ENCODE data around the gene CDH22. TPM values are rescaled to one million over a fixed set of nuclear protein-coding genes. Genes with fewer than 3 reads are reported as not detected.

Gene CDH22
- total and polyA plus RNA-seq, 9 of the 15 experiments (the other 6 are each of a cell fraction or from before 2014, with no cell fraction given): 0.07 to 0.08 TPM; not detected in 7

- CTCF ChIA-PET (ENCODE audit: low intra/inter-chr PET ratio): no interaction called here
- no peaks in the 10 kb centered on the region for H3K79me2 ChIP-seq (ENCODE audit: control insufficient read depth, insufficient read depth, low read length)
- intact Hi-C loops (cut with micrococcal nuclease): no loop called here
- POLR2A ChIA-PET: interaction anchor here (0.6 to 1.5 kb wide), 4 partner anchors 10 to 163 kb away, joined by 3 to 6 read pairs (median 3); no protein-coding TSS in a partner anchor
- no peak overlapping the region for H2AFZ ChIP-seq (ENCODE audit: low read depth, low read length)
- peaks cover 0 to 3% of the 10 kb centered on the region in 2 experiments; a peak in 2 of 5 replicates for H3K4me1 ChIP-seq (replicated peaks in 1 of 2; ENCODE audit: control insufficient read depth in 2 of 2, insufficient read depth in 2 of 2, low read length in 2 of 2)
- in situ Hi-C loops (cut with MboI): no loop called here
- no peak overlapping the region for H3K4me2 ChIP-seq (ENCODE audit: insufficient read depth, low read length)
- H3K36me3 ChIP-seq (ENCODE audit: control insufficient read depth, insufficient read depth, low read length): peaks cover 3% of the 10 kb centered on the region; the same call in 2 of the 3 replicates
- ATAC-seq (no peak), FAIRE-seq (no peak), DNase-seq (ENCODE audit: extremely low read depth in 1 of 4, low spot score in 3 of 4) (no peak)
- peaks cover 8% of the 10 kb centered on the region for H4K20me1 ChIP-seq (replicated peaks; ENCODE audit: control insufficient read depth, insufficient read depth, low read length)
- H3K27ac ChIP-seq (ENCODE audit: extremely low read depth, low read depth, low read length): no peak overlapping the region
- peaks cover 25 to 48% of the 10 kb centered on the region in 2 experiments; a peak in 4 of 5 replicates for H3K27me3 ChIP-seq (ENCODE audit: control insufficient read depth in 2 of 2, insufficient read depth in 2 of 2, low read length in 2 of 2)
- TF ChIP-seq ZKSCAN1 (IDR thresholded peaks at IDR 0.05; ENCODE audit: low read depth, low read length) (peak; percentile 73), MCM2 (IDR thresholded peaks at IDR 0.05; ENCODE audit: low read depth) (no peak), NFIC (IDR thresholded peaks at IDR 0.05) (0 out of 2 replicates have a peak, but pooled peaks have one; percentile 7)
- H3K9me1 ChIP-seq (ENCODE audit: control insufficient read depth, insufficient read depth, low read length): no peaks in the 10 kb centered on the region
- BruUV-seq (replicated peaks): no TSS peak
- no peak overlapping the region for H3K9ac ChIP-seq (ENCODE audit: insufficient read depth in 1 of 2, low read depth in 2 of 2, low read length in 2 of 2)
- WGBS (ENCODE audit: insufficient coverage, low coverage, missing lambda C conversion rate): 11% methylated on average over 16 of the region's 17 CpGs
- H3K4me3 ChIP-seq: no peak overlapping the region
- no peaks in the 10 kb centered on the region for H3K9me3 ChIP-seq (replicated peaks; ENCODE audit: control insufficient read depth, insufficient read depth, low read depth, low read length)
Measured at GRCh38 chr20:46342451-46343347, 34.4 kb upstream of the CDH22 start.

GRCh38 chr20:46342010-46342378, 33.7 kb upstream of the CDH22 start:
- no peaks in the 10 kb centered on the region for H3K9me3 ChIP-seq (replicated peaks; ENCODE audit: control insufficient read depth, insufficient read depth, low read depth, low read length)
- BruUV-seq (replicated peaks): no TSS peak
- peaks cover 8% of the 10 kb centered on the region for H4K20me1 ChIP-seq (replicated peaks; ENCODE audit: control insufficient read depth, insufficient read depth, low read length)
- H2AFZ ChIP-seq (ENCODE audit: low read depth, low read length): no peak overlapping the region
- ATAC-seq (no peak), FAIRE-seq (no peak), DNase-seq (ENCODE audit: extremely low read depth in 1 of 4, low spot score in 3 of 4) (no peak)
- in situ Hi-C loops (cut with MboI) (no loop called here), intact Hi-C loops (cut with micrococcal nuclease) (no loop called here)
- H3K27ac ChIP-seq (ENCODE audit: extremely low read depth, low read depth, low read length): no peak overlapping the region
- peaks cover 0 to 3% of the 10 kb centered on the region in 2 experiments; a peak in 2 of 5 replicates for H3K4me1 ChIP-seq (replicated peaks in 1 of 2; ENCODE audit: control insufficient read depth in 2 of 2, insufficient read depth in 2 of 2, low read length in 2 of 2)
- no peaks in the 10 kb centered on the region for H3K79me2 ChIP-seq (ENCODE audit: control insufficient read depth, insufficient read depth, low read length)
- peaks cover 3% of the 10 kb centered on the region; the same call in 1 of the 3 replicates for H3K36me3 ChIP-seq (ENCODE audit: control insufficient read depth, insufficient read depth, low read length)
- CTCF ChIA-PET (ENCODE audit: low intra/inter-chr PET ratio): no interaction called here
- POLR2A ChIA-PET: interaction anchor here (0.6 to 1.5 kb wide), 4 partner anchors 9 to 162 kb away, joined by 3 to 6 read pairs (median 3); no protein-coding TSS in a partner anchor
- no peak overlapping the region for H3K4me2 ChIP-seq (ENCODE audit: insufficient read depth, low read length)
- no peaks in the 10 kb centered on the region for H3K9me1 ChIP-seq (ENCODE audit: control insufficient read depth, insufficient read depth, low read length)
- H3K4me3 ChIP-seq: no peak overlapping the region
- no peak overlapping the region for H3K9ac ChIP-seq (ENCODE audit: insufficient read depth in 1 of 2, low read depth in 2 of 2, low read length in 2 of 2)
- H3K27me3 ChIP-seq (ENCODE audit: control insufficient read depth in 2 of 2, insufficient read depth in 2 of 2, low read length in 2 of 2): peaks cover 25 to 56% of the 10 kb centered on the region in 2 experiments; a peak in 4 of 5 replicates
- 2% methylated on average over 9 of the region's 9 CpGs for WGBS (ENCODE audit: insufficient coverage, low coverage, missing lambda C conversion rate)
- TF ChIP-seq ZNF668 (CRISPR knock-in tag; IDR thresholded peaks at IDR 0.05): no peak
- TF ChIP-seq HEY1 (CRISPR knock-in tag; IDR thresholded peaks at IDR 0.05; ENCODE audit: borderline replicate concordance): no peak
- no peak for TF ChIP-seq CEBPB (tag; IDR thresholded peaks at IDR 0.05)
- no peak for TF ChIP-seq HBP1 (CRISPR knock-in tag; IDR thresholded peaks at IDR 0.05)
- TF ChIP-seq ATF3 (IDR thresholded peaks at IDR 0.05): no peak
- TF ChIP-seq ATF3 (CRISPR knock-in tag; conservative IDR thresholded peaks at IDR 0.05): no peak
- no peak for TF ChIP-seq IRF2 (CRISPR knock-in tag; IDR thresholded peaks at IDR 0.05)
- no peak for TF ChIP-seq ZNF121 (CRISPR knock-in tag; conservative IDR thresholded peaks at IDR 0.05)
- no peak for TF ChIP-seq SIN3B (IDR thresholded peaks at IDR 0.05; ENCODE audit: low read depth)
